Kidney (tissue), 14 donors: Measurements from ENCODE around the gene DEPDC5. TPM values are rescaled to one million over a fixed set of nuclear protein-coding genes. Genes with fewer than 3 reads are reported as not detected.

Experiments
- DNase-seq, 5 donors: peaks; one replicate each; pipeline ENCODE4 v3.0.0-alpha.2; 2013 to 2020
- FAIRE-seq: peaks from 2 replicates; lab custom pipeline; 2012; peaks lifted over from hg19 to GRCh38; lab: Jason Lieb, UNC
- H3K27ac ChIP-seq, 2 donors: one replicate each; pipeline ENCODE4 v1.7.0; 2013; ENCODE audit warnings: low read depth in 2 of 2, low read length in 2 of 2, inconsistent platforms in 1 of 2
- H3K27me3 ChIP-seq: one replicate; pipeline ENCODE4 v1.7.1; 2013; ENCODE audit warnings: low read length, inconsistent platforms; ENCODE audit not compliant: control insufficient read depth, insufficient read depth
- H3K36me3 ChIP-seq, 3 donors: one replicate each; pipeline versions ENCODE4 v1.7.0 to v1.7.1; 2013; ENCODE audit warnings: low read length in 3 of 3, control low read depth in 1 of 3, inconsistent platforms in 1 of 3; ENCODE audit not compliant: insufficient read depth in 3 of 3, control insufficient read depth in 2 of 3
- H3K4me1 ChIP-seq, 3 donors: one replicate each; pipeline versions ENCODE4 v1.7.0 to v1.7.1; 2013; ENCODE audit warnings: low read length in 3 of 3, inconsistent platforms in 1 of 3, low read depth in 1 of 3; ENCODE audit not compliant: control insufficient read depth in 2 of 3, insufficient read depth in 2 of 3
- H3K4me3 ChIP-seq, 3 donors: one replicate each; pipeline versions ENCODE4 v1.7.0 to v1.8.1; 2013; ENCODE audit warnings: low read length in 3 of 3, control low read depth in 1 of 3, inconsistent platforms in 1 of 3
- H3K9ac ChIP-seq, 3 donors: one replicate each; pipeline versions ENCODE4 v1.7.0 to v1.7.1; 2013; ENCODE audit warnings: low read length in 3 of 3, control low read depth in 1 of 3, inconsistent platforms in 1 of 3
- H3K9me3 ChIP-seq, 3 donors: one replicate each; pipeline versions ENCODE4 v1.7.0 to v1.7.1; 2013; ENCODE audit warnings: low read length in 3 of 3, control low read depth in 1 of 3, inconsistent platforms in 1 of 3; ENCODE audit not compliant: control insufficient read depth in 2 of 3, insufficient read depth in 1 of 3
- CTCF ChIP-seq: IDR thresholded peaks from 3 replicates; pipeline ENCODE4 v1.5.1; 2012; ENCODE audit warnings: mild to moderate bottlenecking, moderate library complexity, borderline replicate concordance; ENCODE audit not compliant: insufficient read depth; ENCODE audit errors: extremely low read depth
- intact Hi-C: fragments of 100-400 bp; cut with DNase I; formaldehyde crosslinking; loops from one replicate; pipeline ENCODE4 v1.11.1; 2022
- polyA plus RNA-seq: library from polyadenylated mRNA; stranded (reverse); fragments of 350-450 nt; fragmentation: Illumina TruSeq; extraction: RNeasy Lipid Tissue Mini Kit (QIAGEN cat#74804); gene quantifications from one replicate; pipeline ENCODE4 v1.2.3, GENCODE V29; 2014; ENCODE audit warnings: low read depth, low replicate concordance; ENCODE audit not compliant: insufficient read depth
- total RNA-seq: library from RNA; stranded (reverse); fragmentation: NEBNext Ultra II Directional; extraction: Animal tissue kit (Norgen Biotek cat#: 25700); gene quantifications from one replicate; pipeline ENCODE4 v1.2.1, GENCODE V29; 2021
- donor health status: control.
- donor health status: control.
- donor health status: control.
- donor health status: control.
- donor health status: control.
- donor health status: DM: yes; HTN: yes; CAD: no.
- donor health status: Normal renal cell carcinoma (clear cell type).

Gene DEPDC5
- total and polyA plus RNA-seq, 2 donors from 2014 or later, result 12.1 to 27.3 TPM

GRCh38 chr22:31836010-31836409 is 82.2 kb downstream of the DEPDC5 start:
- peaks cover 4 to 28% (median 15%) of the 10 kb centered on the region in 3 donors for H3K36me3 ChIP-seq
- DNase-seq (no peak), FAIRE-seq (no peak)
- no peaks in the 10 kb centered on the region for H3K27me3 ChIP-seq
- no peaks in the 10 kb centered on the region for H3K4me1 ChIP-seq
- no peak overlapping the region for H3K9ac ChIP-seq
- H3K27ac ChIP-seq, result no peak overlapping the region
- no peaks in the 10 kb centered on the region for H3K9me3 ChIP-seq
- intact Hi-C loops, result no loop called here
- no peak for TF ChIP-seq CTCF
- no peak overlapping the region for H3K4me3 ChIP-seq

DNA sequence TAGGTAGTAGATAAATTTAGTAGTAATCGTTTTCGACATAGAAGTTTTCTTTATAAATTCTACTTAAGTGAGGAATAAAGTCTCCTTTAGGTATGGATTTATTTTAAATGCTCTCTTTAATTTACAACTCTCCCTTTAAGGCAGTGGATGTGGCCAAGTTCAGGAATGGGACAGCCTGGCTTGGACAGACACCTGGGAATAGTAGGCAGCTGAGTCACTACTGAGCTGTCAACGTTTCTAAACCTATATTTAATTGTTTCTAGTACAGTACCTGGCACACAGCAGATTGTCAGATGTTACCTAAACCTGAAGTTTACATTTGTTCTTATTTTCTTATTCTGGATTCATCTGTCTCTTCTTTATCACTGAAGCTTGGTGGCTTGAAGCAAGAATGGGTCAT is 85.1 kb downstream of the DEPDC5 start:
- no peak overlapping the region for H3K27ac ChIP-seq
- no peaks in the 10 kb centered on the region for H3K9me3 ChIP-seq
- H3K4me1 ChIP-seq, result no peaks in the 10 kb centered on the region
- no peak for TF ChIP-seq CTCF
- H3K27me3 ChIP-seq, result no peaks in the 10 kb centered on the region
- DNase-seq (no peak), FAIRE-seq (no peak)
- H3K36me3 ChIP-seq, result peaks cover 2 to 39% (median 14%) of the 10 kb centered on the region in 3 donors
- H3K4me3 ChIP-seq, result no peak overlapping the region
- no peak overlapping the region for H3K9ac ChIP-seq
- intact Hi-C loops, result no loop called here

DNA sequence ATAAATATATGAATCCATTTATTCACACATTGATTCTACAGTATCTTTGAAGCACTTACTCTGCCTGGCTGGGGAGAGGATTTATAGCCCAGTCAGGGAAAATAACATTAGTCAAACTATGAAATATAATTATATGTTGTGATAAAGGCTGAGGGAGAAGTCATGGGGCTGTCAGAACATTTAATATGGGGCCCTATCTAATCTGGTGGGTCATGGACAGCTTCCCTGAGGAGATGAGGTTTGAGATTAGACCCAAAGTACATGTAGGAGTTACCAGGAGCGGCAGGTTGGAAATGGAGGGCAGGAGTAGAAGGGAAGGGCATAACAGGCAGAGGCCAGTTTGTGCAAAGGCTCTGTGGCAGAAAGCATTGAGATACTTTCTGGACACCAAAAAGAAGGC is 86.2 kb downstream of the DEPDC5 start:
- H3K36me3 ChIP-seq, result peaks cover 4 to 43% (median 16%) of the 10 kb centered on the region in 3 donors

More for the DNA sequence above, 86.2 kb downstream of the DEPDC5 start:
- no peak for TF ChIP-seq CTCF
- Histone ChIP-seq H3K4me3 (no peak overlapping the region), H3K9me3 (no peaks in the 10 kb centered on the region), H3K9ac (no peak overlapping the region), H3K27ac (no peak overlapping the region), H3K27me3 (no peaks in the 10 kb centered on the region), H3K4me1 (no peaks in the 10 kb centered on the region)
- DNase-seq (no peak), FAIRE-seq (no peak)
- intact Hi-C loops, result no loop called here
